K562 (cell line): ENCODE measurements around the gene ICE2. TPM values are rescaled to one million over a fixed set of nuclear protein-coding genes. Genes with fewer than 3 reads are reported as not detected.

Experiments used
- ATAC-seq: fragments of 200-7000 bp; cut with Tn5 transposase; 3 replicates; pipeline ENCODE4 v1.9.1; 2020; ENCODE audit warnings: moderate library complexity
- BruUV-seq: library from RNA; stranded (reverse); fragments of 400-500 nt; replicated peaks from 2 replicates; lab custom pipeline; 2021; lab: Mats Ljungman, UMichigan
- CTCF ChIA-PET: fragments of 300-600 bp; formaldehyde crosslinking; extraction: SDS; loops from one replicate; lab custom pipeline; 2021; ENCODE audit warnings: low intra/inter-chr PET ratio; lab: Yijun Ruan, JAX
- POLR2A ChIA-PET: fragments of 300-600, 350-650 bp; sonication (Branson Sonifier 250); formaldehyde crosslinking; extraction: SDS; loops from one replicate; lab custom pipeline; 2021; ENCODE audit warnings: antibody characterized with exemption, inconsistent platforms; lab: Yijun Ruan, JAX
- DNase-seq, 4 experiments: peaks; one replicate each; pipeline versions ENCODE4 v3.0.0 to v3.0.0-alpha.2; 2011 to 2018; ENCODE audit warnings: low spot score in 3 of 4, mixed read lengths in 3 of 4; ENCODE audit errors: extremely low read depth in 1 of 4
- FAIRE-seq: peaks from 2 replicates; lab custom pipeline; 2011; peaks lifted over from hg19 to GRCh38; lab: Jason Lieb, UNC
- H2AFZ ChIP-seq: 2 replicates; pipeline ENCODE4 v1.6.0; 2011; ENCODE audit warnings: low read depth, low read length, control low read depth, inconsistent platforms
- H3K27ac ChIP-seq: fragments of 200-600 bp; 3 replicates; pipeline ENCODE4 v1.8.0; 2011; ENCODE audit warnings: low read depth, mild to moderate bottlenecking, control low read depth, inconsistent platforms, low read length, moderate library complexity, mixed read lengths; ENCODE audit errors: extremely low read depth
- H3K27me3 ChIP-seq, 2 experiments: fragments of 300-600 bp in 1 of 2; 2 replicates in 1 of 2; 3 replicates in 1 of 2; pipeline versions ENCODE4 v1.6.0 to v1.8.0; 2011; ENCODE audit warnings: inconsistent platforms in 2 of 2, low read length in 2 of 2, mild to moderate bottlenecking in 1 of 2, mixed read lengths in 1 of 2, moderate library complexity in 1 of 2; ENCODE audit not compliant: control insufficient read depth in 2 of 2, insufficient read depth in 2 of 2
- H3K36me3 ChIP-seq: fragments of 300-600 bp; 3 replicates; pipeline ENCODE4 v1.8.0; 2011; ENCODE audit warnings: mild to moderate bottlenecking, low read length, inconsistent platforms; ENCODE audit not compliant: control insufficient read depth, insufficient read depth
- H3K4me1 ChIP-seq, 2 experiments: fragments of 200-600 bp in 1 of 2; replicated peaks in 1 of 2; 2 replicates in 1 of 2; 3 replicates in 1 of 2; pipeline versions ENCODE4 v1.5.1 to v1.8.0; 2011; ENCODE audit warnings: inconsistent platforms in 2 of 2, low read length in 2 of 2, mild to moderate bottlenecking in 1 of 2, mixed read lengths in 1 of 2, moderate library complexity in 1 of 2; ENCODE audit not compliant: control insufficient read depth in 2 of 2, insufficient read depth in 2 of 2
- H3K4me2 ChIP-seq: 2 replicates; pipeline ENCODE4 v1.6.1; 2011; ENCODE audit warnings: low read length, control low read depth, inconsistent platforms, mixed read lengths; ENCODE audit not compliant: insufficient read depth
- H3K4me3 ChIP-seq: fragments of 200-600 bp; sonication (generic), shearing (Covaris generic); 2 replicates; pipeline ENCODE4 v1.5.1; 2016; ENCODE audit warnings: control low read depth, inconsistent platforms
- H3K79me2 ChIP-seq: fragments of 200-600 bp; 3 replicates; pipeline ENCODE4 v1.8.0; 2011; ENCODE audit warnings: low read length, inconsistent platforms; ENCODE audit not compliant: control insufficient read depth, insufficient read depth
- H3K9ac ChIP-seq, 2 experiments: 2 replicates each; pipeline versions ENCODE4 v1.6.0 to v1.6.1; 2011; ENCODE audit warnings: low read depth in 2 of 2, low read length in 2 of 2, control low read depth in 1 of 2, inconsistent platforms in 1 of 2, mild to moderate bottlenecking in 1 of 2, mixed read lengths in 1 of 2; ENCODE audit not compliant: insufficient read depth in 1 of 2
- H3K9me1 ChIP-seq: one replicate; pipeline ENCODE4 v1.6.0; 2011; ENCODE audit warnings: inconsistent platforms, mild to moderate bottlenecking, low read length, moderate library complexity; ENCODE audit not compliant: control insufficient read depth, insufficient read depth
- H3K9me3 ChIP-seq: replicated peaks from 2 replicates; pipeline ENCODE4 v1.5.1; 2011; ENCODE audit warnings: low read depth, low read length, inconsistent platforms; ENCODE audit not compliant: control insufficient read depth, insufficient read depth
- H4K20me1 ChIP-seq: replicated peaks from 2 replicates; pipeline ENCODE4 v1.6.1; 2011; ENCODE audit warnings: low read length, inconsistent platforms, mixed read lengths; ENCODE audit not compliant: control insufficient read depth, insufficient read depth
- HDAC8 ChIP-seq: fragments of 450-650 bp; IDR thresholded peaks from 2 replicates; pipeline ENCODE4 v1.6.1; 2016; ENCODE audit warnings: mild to moderate bottlenecking, missing genetic modification characterization, moderate library complexity, missing compliant biosample characterization
- POU5F1 ChIP-seq: fragments of 150-350 bp; IDR thresholded peaks from 2 replicates; pipeline ENCODE4 v1.6.1; 2014; ENCODE audit warnings: borderline replicate concordance, low read length, low read depth, mild to moderate bottlenecking; ENCODE audit not compliant: partially characterized antibody
- ZHX1 ChIP-seq: fragments of 150-350 bp; conservative IDR thresholded peaks from 2 replicates; pipeline ENCODE4 v1.6.1; 2014; ENCODE audit warnings: low read length
- ZNF143 ChIP-seq: sonication (generic); formaldehyde crosslinking; IDR thresholded peaks from 2 replicates; pipeline ENCODE4 v1.9.0; 2022; ENCODE audit warnings: mild to moderate bottlenecking, missing genetic modification reagents
- ZNF609 ChIP-seq: sonication (generic); formaldehyde crosslinking; IDR thresholded peaks from 2 replicates; pipeline ENCODE4 v1.8.1; 2023; ENCODE audit warnings: missing genetic modification reagents, mild to moderate bottlenecking, borderline replicate concordance
- ZNF639 ChIP-seq, 2 experiments: fragments of 200-800 bp in 1 of 2; sonication (Bioruptor generic) in 1 of 2; sonication (generic) in 1 of 2; formaldehyde crosslinking in 1 of 2; IDR thresholded peaks in 1 of 2; conservative IDR thresholded peaks in 1 of 2; 2 replicates each; pipeline versions ENCODE4 v1.5.0 to v1.6.1; 2016 to 2020; ENCODE audit warnings: missing compliant biosample characterization in 1 of 2, missing genetic modification characterization in 1 of 2, missing genetic modification reagents in 1 of 2
- WGBS: fragments of 100-300 bp; shearing (Covaris generic); methylation state at CpG from one replicate; pipeline ENCODE4 v1.1.6; 2016; ENCODE audit warnings: low coverage, mixed read lengths; ENCODE audit not compliant: insufficient coverage; ENCODE audit errors: missing lambda C conversion rate; 5-methylcytosine and 5-hydroxymethylcytosine counted together
- in situ Hi-C: fragments of 300-500 bp; cut with MboI; formaldehyde crosslinking; loops from 4 replicates; pipeline ENCODE4 v1.15.0; 2018; ENCODE audit warnings: inconsistent platforms, mixed read lengths
- intact Hi-C: fragments of 100-400 bp; cut with micrococcal nuclease; formaldehyde crosslinking; loops from 2 replicates; pipeline ENCODE4 v1.14.2; 2022
- polyA plus RNA-seq, 8 experiments: library from polyadenylated mRNA; depleted of rRNA in 4 of 8; stranded (reverse) in 5 of 8; unstranded in 3 of 8; fragments of >200 nt; fragmentation: Nextera tagmentation in 2 of 8; fragmentation: Illumina TruSeq in 1 of 8; extraction: Ambion mirVana in 2 of 8; extraction: Trizol in 1 of 8; gene quantifications; 2 replicates each; pipeline versions ENCODE4 v1.2.1 to v1.2.3, GENCODE V29; 2011 to 2014; ENCODE audit warnings: inconsistent platforms in 1 of 8, missing spikeins in 1 of 8
- total RNA-seq, 7 experiments: library from RNA; depleted of rRNA in 6 of 7; stranded (reverse); fragments of >200 nt in 6 of 7; fragmentation: Illumina TruSeq in 2 of 7; extraction: Trizol in 2 of 7; gene quantifications; 2 replicates each; pipeline versions ENCODE4 v1.2.1 to v1.2.3, GENCODE V29; 2011 to 2021; ENCODE audit warnings: low replicate concordance in 1 of 7

Gene ICE2
- total and polyA plus RNA-seq, 9 of the 15 experiments (the other 6 are each of a cell fraction or from before 2014, with no cell fraction given), result 21.8 to 87.9 (median 58.1) TPM

GRCh38 chr15:60399931-60400330 is 79.0 kb downstream of the ICE2 start (continued):
- TF ChIP-seq ZNF609 (CRISPR knock-in tag), result no peak
- TF ChIP-seq POU5F1, result no peak

- peak overlapping the region; percentile 96 for H3K27ac ChIP-seq
- H3K4me1 ChIP-seq, result peaks cover 22 to 25% of the 10 kb centered on the region in 2 experiments; a peak in 4 of 5 replicates
- ATAC-seq, result no peak
- WGBS, result 28% methylated on average over 20 of the region's 21 CpGs
- intact Hi-C loops, result no loop called here
- CTCF ChIA-PET, result no interaction called here
- peak; percentile 23 for FAIRE-seq
- peak overlapping the region; percentile 76 for H3K4me2 ChIP-seq
- in situ Hi-C loops, result no loop called here
- peak overlapping the region; percentile 99 for H2AFZ ChIP-seq
- POLR2A ChIA-PET, result interaction anchor here (1.0 to 1.7 kb wide), 5 partner anchors 10 to 294 kb away, joined by 3 to 4 read pairs (median 4); no protein-coding TSS in a partner anchor
- no peak for DNase-seq
- no peaks in the 10 kb centered on the region for H3K9me3 ChIP-seq
- H3K9me1 ChIP-seq, result no peaks in the 10 kb centered on the region
- H3K36me3 ChIP-seq, result peaks cover 24% of the 10 kb centered on the region; the same call in 2 of the 3 replicates
- H3K9ac ChIP-seq, result peak overlapping the region; percentile 84 to 89; a peak in 3 of 4 replicates
- H3K27me3 ChIP-seq, result no peaks in the 10 kb centered on the region
- peaks cover 34% of the 10 kb centered on the region for H3K79me2 ChIP-seq
- H3K4me3 ChIP-seq, result no peak overlapping the region
- peaks cover 27% of the 10 kb centered on the region for H4K20me1 ChIP-seq
- no TSS peak for BruUV-seq
- TF ChIP-seq ZNF639 (CRISPR knock-in tag; conservative IDR thresholded peaks at IDR 0.05 in 1 of 2, IDR thresholded peaks at IDR 0.05 in 1 of 2) (peak in 1 of 2 experiments; percentile 10; a peak in 1 of 4 replicates), HDAC8 (no peak), ZHX1 (no peak), ZNF143 (CRISPR knock-in tag) (no peak)
These were observed 79.6 kb downstream of the ICE2 start for GRCh38 chr15:60399246-60399915.
